Central memory CD4-positive, alpha-beta T cell (primary cell): Measurements from ENCODE around the gene CP.
"Not testable (repeated sequence)": the region's sequence is repeated elsewhere in the genome, so short reads cannot be mapped to it uniquely, and the experiment has no call there.

Source experiments
- DNase-seq: peaks from one replicate; pipeline ENCODE4 v3.0.0; 2022

CP gene

GRCh38 chr3:149226776-149227175 lies 5.1 kb upstream of the CP start:
- DNase-seq: no peak

DNA sequence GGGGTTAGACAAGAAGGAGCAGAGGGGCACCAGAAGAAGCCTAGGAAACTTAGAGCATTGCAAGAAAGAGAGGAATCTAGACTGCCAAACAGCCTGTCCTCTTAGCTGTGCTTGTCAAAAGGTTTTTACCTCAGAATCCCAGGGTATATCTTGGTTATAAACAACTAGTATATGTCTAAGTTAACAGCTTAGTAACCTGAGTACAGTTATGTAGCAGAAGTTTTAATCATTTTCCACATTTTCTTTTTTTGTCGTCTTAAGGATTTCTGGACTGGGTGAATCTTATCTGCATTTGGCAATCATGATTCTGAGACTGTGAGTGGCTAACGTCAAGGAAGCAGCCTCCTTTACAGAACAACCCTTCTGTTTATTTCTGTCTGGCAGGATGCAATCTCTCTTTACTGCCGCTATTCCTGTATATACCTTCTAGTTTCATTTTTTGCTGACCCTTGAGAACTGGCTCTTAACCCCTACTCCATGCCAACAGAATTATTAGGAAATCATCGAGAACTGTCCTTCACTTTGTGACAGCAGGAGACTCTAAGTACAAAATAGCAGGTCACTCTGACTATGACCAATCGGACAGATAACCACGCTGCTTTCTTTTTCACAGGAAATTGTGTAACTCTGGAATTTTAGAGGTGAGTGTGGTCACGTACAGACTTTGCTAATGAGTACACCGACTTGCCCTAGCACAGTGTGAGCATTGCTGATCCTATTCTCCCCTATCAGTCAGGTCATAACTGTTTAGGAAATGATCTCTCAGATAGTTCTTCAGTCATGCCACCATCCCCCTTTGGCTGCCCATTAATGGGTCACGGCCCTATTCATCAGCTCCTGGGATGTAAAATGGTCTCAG lies 3.3 kb upstream of the CP start:
- DNase-seq: peak; percentile 2

GRCh38 chr3:149223461-149223820 lies 1.8 kb upstream of the CP start:
- no peak for DNase-seq

DNA sequence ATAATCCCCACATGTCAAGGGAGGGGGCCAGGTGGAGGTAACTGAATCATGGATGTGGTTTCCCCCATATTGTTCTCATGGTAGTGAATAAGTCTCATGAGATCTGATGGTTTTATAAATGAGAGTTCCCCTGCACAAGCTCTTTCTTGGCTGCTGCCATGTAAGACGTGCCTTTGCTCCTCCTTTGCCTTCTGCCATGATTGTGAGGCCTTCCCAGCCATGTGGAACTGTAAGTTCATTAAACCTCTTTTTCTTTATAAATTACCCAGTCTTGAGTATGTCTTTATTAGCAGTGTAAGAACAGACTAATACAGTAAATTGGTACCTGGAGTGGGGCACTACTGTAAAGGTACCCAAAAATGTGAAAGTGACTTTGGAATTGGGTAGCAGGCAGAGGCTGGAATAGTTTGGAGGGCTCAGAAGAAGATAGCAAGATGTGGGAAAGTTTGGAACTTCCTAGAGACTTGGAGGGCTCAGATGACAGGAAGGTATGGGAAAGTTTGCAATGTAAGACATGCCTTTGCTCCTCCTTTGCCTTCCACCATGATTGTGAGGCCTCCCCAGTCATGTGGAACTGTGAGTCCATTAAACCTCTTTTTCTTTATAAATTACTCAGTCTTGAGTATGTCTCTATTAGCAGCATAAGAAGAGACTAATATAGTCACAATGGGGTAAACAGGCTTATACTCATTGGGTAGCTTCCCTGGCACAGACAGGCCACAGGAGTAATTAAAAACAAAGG lies 2.1 kb downstream of the CP start:
- DNase-seq: not testable (repeated sequence)

- no peak for DNase-seq
Measured at GRCh38 chr3:149217347-149217746, 4.3 kb downstream of the CP start.

DNA sequence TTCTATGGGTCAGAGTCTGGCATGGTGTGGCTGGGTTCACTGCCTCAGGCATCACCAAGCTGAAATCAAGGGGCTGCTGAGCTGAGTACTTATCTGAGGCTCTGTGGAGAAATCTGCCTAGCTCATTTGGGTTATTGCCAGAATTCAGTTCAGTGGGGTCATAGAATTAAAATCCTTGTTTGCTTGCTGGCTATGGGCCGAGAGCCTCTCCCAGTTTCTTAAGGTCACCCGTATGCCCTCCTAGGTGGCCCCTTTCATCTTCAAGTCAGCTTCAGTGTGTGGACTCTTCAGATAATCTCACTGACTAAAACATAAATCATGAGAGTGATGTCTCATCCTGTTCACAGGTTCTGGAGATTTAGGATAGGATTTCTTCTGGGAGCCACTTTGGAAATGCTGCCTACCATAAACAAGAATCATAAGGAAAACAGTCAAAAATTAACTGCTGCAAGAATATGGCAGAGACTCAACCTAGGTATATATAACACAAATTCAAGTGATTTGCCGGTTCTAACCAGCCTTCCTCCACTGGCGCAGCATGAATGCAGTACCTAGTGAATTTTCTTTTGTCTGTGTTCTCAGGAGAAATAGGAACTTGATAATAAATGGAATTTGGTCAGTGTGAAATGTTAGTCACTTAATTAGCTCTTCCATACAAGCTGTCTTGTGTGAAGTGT lies 5.3 kb downstream of the CP start:
- DNase-seq: no peak

DNA sequence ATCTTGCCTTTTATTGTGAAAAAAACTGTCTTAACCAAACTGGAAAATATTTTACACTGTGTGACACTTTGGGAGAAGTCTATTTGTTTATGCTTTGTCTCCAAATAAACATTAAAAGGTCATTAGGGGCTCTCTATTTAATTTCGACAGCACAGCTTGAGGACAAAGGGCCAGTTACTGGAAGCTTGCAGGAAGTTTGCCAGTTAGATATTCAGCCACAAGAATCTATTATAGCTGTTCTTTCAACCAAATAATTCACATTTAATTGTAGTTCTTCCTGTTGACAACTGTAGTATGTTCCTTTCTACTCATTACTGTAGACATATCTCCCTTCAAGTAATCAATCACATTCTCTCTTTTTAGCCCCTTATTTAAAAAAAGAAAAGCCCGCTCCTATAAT lies 6.1 kb downstream of the CP start:
- DNase-seq: no peak

DNA sequence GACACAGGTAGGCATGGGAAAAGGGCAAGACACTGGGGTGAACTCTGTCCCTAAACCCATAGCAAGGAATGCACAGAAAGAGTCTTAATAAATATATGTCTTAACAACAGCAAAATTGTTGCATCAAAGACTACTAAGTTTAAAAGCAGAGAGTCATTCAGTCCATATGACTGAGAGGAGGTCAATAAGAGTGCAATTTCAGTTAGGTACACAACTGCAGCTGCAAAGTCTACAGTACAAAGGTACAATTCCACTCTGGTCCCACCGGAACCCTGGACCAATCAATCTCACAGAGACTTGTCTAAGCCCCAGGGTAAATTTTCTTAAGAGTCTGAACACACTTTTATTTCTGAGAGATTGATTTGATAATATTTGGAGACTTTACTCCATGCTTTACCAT lies 6.9 kb downstream of the CP start:
- DNase-seq: no peak

DNA sequence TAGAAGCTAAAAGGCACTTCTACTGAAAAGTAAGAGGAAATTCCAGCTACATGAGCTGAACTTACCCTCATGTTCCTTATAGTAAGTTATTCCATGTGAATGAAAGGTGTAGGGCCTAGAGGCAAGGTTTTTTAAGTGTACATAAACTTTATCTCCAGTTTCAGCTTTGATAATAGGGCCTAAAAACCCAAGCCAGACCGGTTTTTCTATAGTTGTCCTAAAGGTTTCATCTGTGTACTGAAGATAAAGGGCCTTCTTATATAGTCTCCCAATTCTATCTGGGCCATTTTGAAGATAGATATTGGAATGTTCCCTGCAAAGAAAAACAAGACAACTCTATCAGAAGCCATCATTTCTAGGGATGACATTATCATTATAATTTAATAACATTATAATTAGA lies 9.2 kb downstream of the CP start:
- no peak for DNase-seq

GRCh38 chr3:149209431-149209830 lies 12.2 kb downstream of the CP start:
- no peak for DNase-seq

GRCh38 chr3:149207475-149207874 lies 14.2 kb downstream of the CP start:
- no peak for DNase-seq

GRCh38 chr3:149204390-149204991 lies 17.1 kb downstream of the CP start:
- no peak for DNase-seq

DNA sequence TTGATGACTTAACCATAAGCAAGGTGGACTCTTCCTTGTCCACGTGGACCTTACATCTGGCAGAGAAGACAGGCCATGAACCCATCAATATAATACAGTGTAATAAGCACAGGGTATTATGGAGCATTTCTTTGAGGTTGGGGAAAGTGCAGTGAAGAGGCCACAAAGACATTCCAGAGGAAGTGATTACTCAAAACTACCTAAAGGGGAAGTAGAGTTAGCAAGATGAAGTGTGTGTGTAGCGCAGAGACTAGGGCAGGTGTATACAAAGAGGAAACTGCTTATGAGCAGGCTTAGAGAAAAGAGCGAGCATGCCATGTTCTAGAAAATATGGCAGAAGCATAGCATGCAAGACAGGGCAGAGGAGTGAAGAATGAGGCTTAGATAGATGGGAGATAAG lies 17.9 kb downstream of the CP start:
- no peak for DNase-seq

GRCh38 chr3:149199474-149199873 lies 22.2 kb downstream of the CP start:
- DNase-seq: no peak

GRCh38 chr3:149198611-149199010 lies 23.0 kb downstream of the CP start:
- DNase-seq: no peak

- no peak for DNase-seq
Measured at GRCh38 chr3:149197669-149198068, 24.0 kb downstream of the CP start.

- DNase-seq: not testable (repeated sequence)
Measured at GRCh38 chr3:149196805-149197592, 24.6 kb downstream of the CP start.

DNA sequence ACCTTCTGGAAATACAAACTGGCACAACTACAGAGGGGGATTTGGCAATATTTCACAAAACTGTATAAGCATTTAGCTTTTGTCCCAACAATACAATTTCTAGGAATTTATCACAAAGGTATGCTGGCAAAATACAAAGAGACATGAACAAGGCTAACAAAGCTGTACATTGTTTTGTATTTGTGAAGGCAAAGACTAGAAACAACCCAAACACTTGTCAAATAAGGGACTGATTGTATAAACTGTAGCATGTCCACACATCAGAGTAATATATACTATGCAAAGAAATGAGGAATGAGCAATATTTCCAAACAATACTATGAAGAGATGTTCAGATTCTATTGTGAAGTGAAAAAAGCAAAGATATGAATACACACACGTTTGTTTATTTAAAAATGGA lies 26.4 kb downstream of the CP start:
- no peak for DNase-seq

DNA sequence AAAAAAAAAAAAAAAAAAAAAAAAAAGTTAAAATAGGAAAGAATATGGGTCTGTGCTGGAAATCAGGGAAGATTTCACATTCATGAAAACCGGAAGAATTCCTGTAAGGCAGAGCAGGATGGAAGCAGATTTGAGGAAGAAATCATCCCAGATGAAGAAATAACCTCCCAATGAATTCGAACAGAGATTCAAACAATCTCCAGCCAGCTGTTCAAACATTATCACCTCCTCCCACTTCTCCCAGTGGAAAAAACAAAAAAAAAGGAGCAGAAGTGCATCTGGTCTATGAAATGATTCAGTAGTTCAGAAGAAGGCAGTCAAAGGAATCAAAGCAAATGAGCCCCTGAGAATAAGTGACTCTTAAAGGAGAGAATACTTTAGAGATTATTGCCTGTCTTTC lies 33.1 kb downstream of the CP start:
- no peak for DNase-seq

GRCh38 chr3:149186721-149187120 lies 34.9 kb downstream of the CP start:
- DNase-seq: no peak

DNA sequence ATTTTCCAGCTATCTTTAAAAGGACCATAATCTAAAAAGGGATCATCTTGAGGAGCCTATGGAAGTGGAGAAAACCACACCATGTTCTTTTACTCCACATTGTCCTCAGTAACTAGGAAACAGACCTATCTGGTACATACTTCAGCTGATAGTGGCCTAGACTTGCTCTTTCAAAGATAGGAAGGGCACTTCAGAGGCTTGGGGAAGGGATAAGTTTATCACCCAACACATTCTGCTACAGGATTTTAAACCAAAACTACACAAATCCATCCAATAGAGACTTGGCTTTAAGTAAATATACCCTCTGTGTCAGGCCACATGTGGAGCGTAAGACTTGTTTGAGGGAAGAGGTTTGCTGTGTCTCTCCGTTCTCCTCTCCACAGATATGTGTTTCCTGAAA lies 35.4 kb downstream of the CP start:
- no peak for DNase-seq

- DNase-seq: no peak
Measured at GRCh38 chr3:149181182-149181581, 40.4 kb downstream of the CP start.
